A673 (cell line): ENCODE results near the gene NRXN2. TPM values are rescaled to one million over a fixed set of nuclear protein-coding genes. Genes with fewer than 3 reads are reported as not detected.

Source experiments
- BruUV-seq: library from RNA; stranded (reverse); fragments of 400-500 nt; replicated peaks from 2 replicates; lab custom pipeline; 2021; lab: Mats Ljungman, UMichigan
- CTCF ChIA-PET: fragments of 300-600 bp; sonication (Branson Sonifier 250); formaldehyde crosslinking; loops from one replicate; lab custom pipeline; 2022; ENCODE audit warnings: antibody characterized with exemption; lab: Charles Lee
- POLR2A ChIA-PET: fragments of 300-600 bp; sonication (Branson Sonifier 250); formaldehyde crosslinking; loops from one replicate; lab custom pipeline; 2022; ENCODE audit warnings: antibody characterized with exemption; ENCODE audit not compliant: low non-redundant PET; lab: Charles Lee
- DNase-seq: peaks from one replicate; pipeline ENCODE4 v3.0.0-alpha.2; 2015; ENCODE audit warnings: low spot score
- H3K27ac ChIP-seq: fragments of 200-600 bp; sonication (generic); 2 replicates; pipeline ENCODE4 v1.5.1; 2016; ENCODE audit warnings: mixed run types, low read depth, mild to moderate bottlenecking, mixed read lengths, antibody characterized with exemption, low read length; ENCODE audit not compliant: poor library complexity, severe bottlenecking
- H3K27me3 ChIP-seq: fragments of 200-600 bp; sonication (generic); replicated peaks from 2 replicates; pipeline ENCODE4 v1.6.1; 2017; ENCODE audit warnings: mixed run types, low read depth, mild to moderate bottlenecking, mixed read lengths, antibody characterized with exemption, low read length; ENCODE audit not compliant: insufficient read depth, poor library complexity
- H3K36me3 ChIP-seq: fragments of 200-600 bp; sonication (generic); 2 replicates; pipeline ENCODE4 v1.6.1; 2016; ENCODE audit warnings: mixed run types, mild to moderate bottlenecking, mixed read lengths, antibody characterized with exemption, low read length; ENCODE audit not compliant: insufficient read depth, poor library complexity, severe bottlenecking
- H3K4me1 ChIP-seq: fragments of 200-600 bp; sonication (generic); 2 replicates; pipeline ENCODE4 v1.6.1; 2017; ENCODE audit warnings: mixed run types, mild to moderate bottlenecking, mixed read lengths, antibody characterized with exemption, low read length; ENCODE audit not compliant: insufficient read depth, poor library complexity, severe bottlenecking
- H3K4me3 ChIP-seq: fragments of 200-600 bp; sonication (generic); 2 replicates; pipeline ENCODE4 v1.5.1; 2016; ENCODE audit warnings: low read depth, mixed run types, mild to moderate bottlenecking, mixed read lengths, low read length; ENCODE audit not compliant: poor library complexity, severe bottlenecking
- H3K9me3 ChIP-seq: fragments of 200-600 bp; sonication (generic); 2 replicates; pipeline ENCODE4 v1.6.1; 2016; ENCODE audit warnings: mixed run types, low read depth, mild to moderate bottlenecking, mixed read lengths, antibody characterized with exemption, low read length; ENCODE audit not compliant: poor library complexity, severe bottlenecking
- CTCF ChIP-seq: fragments of 300-800, 200-600 bp; sonication (generic); conservative IDR thresholded peaks from 2 replicates; pipeline ENCODE4 v1.5.1; 2017; ENCODE audit warnings: low read depth, mild to moderate bottlenecking, antibody characterized with exemption, low read length, moderate library complexity, mixed read lengths
- EZH2 ChIP-seq: fragments of 200-600 bp; sonication (generic); IDR thresholded peaks from 2 replicates; pipeline ENCODE4 v1.6.1; 2017; ENCODE audit warnings: borderline replicate concordance, low read depth, mild to moderate bottlenecking, mixed read lengths, antibody characterized with exemption, low read length; ENCODE audit not compliant: poor library complexity, severe bottlenecking
- intact Hi-C: fragments of 100-400 bp; cut with micrococcal nuclease; formaldehyde crosslinking; loops from one replicate; pipeline ENCODE4 v1.10.0; 2022; ENCODE audit not compliant: unreplicated experiment
- total RNA-seq: library from RNA; stranded (reverse); gene quantifications from 2 replicates; pipeline ENCODE4 v1.2.3, GENCODE V29; 2021

Gene NRXN2
- total RNA-seq, 1 experiment from 2014 or later, result 5.0 TPM

- Histone ChIP-seq H3K4me3 (no peak overlapping the region), H3K27ac (no peak overlapping the region), H3K27me3 (no peaks in the 10 kb centered on the region), H3K4me1 (peaks cover 37% of the 10 kb centered on the region), H3K36me3 (peaks cover 80% of the 10 kb centered on the region), H3K9me3 (no peaks in the 10 kb centered on the region)
- intact Hi-C loops, result no loop called here
- DNase-seq, result no peak
- CTCF ChIA-PET, result no interaction called here
- no TSS peak for BruUV-seq
- POLR2A ChIA-PET, result no interaction called here
- peak; percentile 52 for TF ChIP-seq CTCF
- no peak for TF ChIP-seq EZH2
These were observed 42.4 kb upstream of the NRXN2 start for GRCh38 chr11:64765291-64765850.

- CTCF ChIA-PET, result interaction anchor here (0.5 to 0.6 kb wide), 2 partner anchors 941 to 1065 kb away, joined by 3 to 4 read pairs; no protein-coding TSS in a partner anchor
- H3K36me3 ChIP-seq, result peaks cover 74% of the 10 kb centered on the region
- H3K4me1 ChIP-seq, result peaks cover 37% of the 10 kb centered on the region
- no peaks in the 10 kb centered on the region for H3K27me3 ChIP-seq
- POLR2A ChIA-PET, result no interaction called here
- H3K4me3 ChIP-seq, result no peak overlapping the region
- TF ChIP-seq CTCF (no peak), EZH2 (no peak)
- intact Hi-C loops, result no loop called here
- H3K9me3 ChIP-seq, result no peaks in the 10 kb centered on the region
- no peak for DNase-seq
- H3K27ac ChIP-seq, result peak overlapping the region; percentile 60
- TSS peak; percentile 59 for BruUV-seq
These were observed 41.8 kb upstream of the NRXN2 start for GRCh38 chr11:64764753-64765152.

DNA sequence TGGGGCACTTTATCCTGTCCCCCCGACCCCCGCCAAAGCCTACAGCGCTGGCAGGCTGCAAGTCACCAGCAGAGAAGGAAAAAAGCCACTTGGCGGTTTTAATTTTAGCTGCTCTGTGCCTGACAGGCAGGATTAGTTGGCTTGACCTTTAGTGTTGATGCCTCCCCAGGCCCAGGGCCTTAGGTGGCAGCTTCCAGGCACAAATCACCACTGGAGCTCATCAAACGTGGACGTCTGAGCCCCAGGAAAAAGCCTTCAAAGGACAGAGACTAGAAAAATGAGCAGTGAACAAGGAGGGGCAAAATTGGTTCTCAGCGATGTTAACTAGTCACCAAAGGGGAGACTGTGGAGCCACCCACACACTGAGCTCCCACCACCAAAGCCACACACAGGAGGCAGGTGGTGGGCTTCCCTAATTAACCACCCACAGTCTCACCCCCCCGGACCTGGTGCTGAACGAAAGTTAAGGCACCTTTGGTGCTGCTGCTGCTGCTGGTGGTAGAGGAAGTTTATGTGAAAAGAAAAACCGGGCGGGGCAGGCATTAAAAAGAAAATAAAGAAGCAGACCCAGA is 41.1 kb upstream of the NRXN2 start:
- BruUV-seq, result no TSS peak
- no peaks in the 10 kb centered on the region for H3K27me3 ChIP-seq
- ChIA-PET POLR2A (interaction anchor here (0.6 kb wide), 1 partner anchor 521 kb away, joined by 5 read pairs; no protein-coding TSS in a partner anchor), CTCF (interaction anchor here (0.5 kb wide), 1 partner anchor 942 kb away, joined by 3 read pairs; no protein-coding TSS in a partner anchor)
- no peak overlapping the region for H3K4me3 ChIP-seq
- intact Hi-C loops, result no loop called here
- TF ChIP-seq CTCF, result no peak
- no peak for TF ChIP-seq EZH2
- no peaks in the 10 kb centered on the region for H3K9me3 ChIP-seq
- H3K4me1 ChIP-seq, result peaks cover 37% of the 10 kb centered on the region
- DNase-seq, result no peak
- peaks cover 68% of the 10 kb centered on the region for H3K36me3 ChIP-seq
- peak overlapping the region; percentile 60 for H3K27ac ChIP-seq
